ENCODE measurements around the gene TNS4. TPM values are rescaled to one million over a fixed set of nuclear protein-coding genes. Genes with fewer than 3 reads are reported as not detected.

The TNS4 gene
- total and polyA plus RNA-seq, 3 experiments from 2014 or later, result 0.41 to 3.1 (median 3.1) TPM

DNA sequence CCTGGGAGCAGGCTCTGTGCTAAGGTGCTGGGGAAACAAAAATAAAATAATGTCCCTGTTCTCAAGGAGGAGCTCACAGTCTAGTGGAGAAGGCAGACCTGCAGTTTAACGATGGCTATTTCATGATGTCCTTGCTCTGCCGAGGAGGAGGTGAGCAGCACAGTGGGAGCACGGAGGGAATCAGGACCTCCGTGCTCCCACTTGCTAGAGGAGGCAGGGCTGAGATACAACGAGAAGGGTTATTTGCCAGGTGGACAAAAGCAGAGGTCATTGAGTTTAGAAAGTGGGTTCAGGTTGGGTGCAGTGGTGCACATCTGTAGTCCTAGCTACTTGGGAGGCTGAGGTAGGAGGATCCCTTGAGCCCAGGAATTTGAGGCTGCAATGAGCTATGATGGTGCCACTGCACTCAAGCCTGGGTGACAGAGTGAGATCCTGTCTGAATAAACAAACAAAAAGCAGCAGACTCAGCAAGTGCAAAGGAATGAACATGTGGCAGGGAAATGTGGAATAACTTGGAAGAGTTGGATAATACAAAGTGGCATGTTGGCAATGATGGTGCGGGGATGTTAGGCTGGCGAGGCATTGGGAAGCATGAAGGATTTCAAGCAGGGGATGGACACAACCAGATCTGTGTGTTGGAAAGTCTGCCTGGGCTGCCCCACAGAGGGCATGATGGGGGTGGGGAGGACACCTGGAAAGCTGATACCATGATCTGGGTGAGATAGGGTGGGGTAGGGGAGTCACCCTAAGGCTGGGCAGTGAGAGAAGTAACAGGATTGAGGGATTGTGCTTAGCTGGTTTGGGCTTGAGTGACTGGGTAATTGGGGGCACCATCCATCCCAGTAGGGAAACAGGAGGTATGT, 12.8 kb upstream of the TNS4 start:
- Mint-ChIP-seq H3K27me3 (peaks cover 0 to 5% of the 10 kb centered on the region in 2 donors), H3K4me3 (peak overlapping the region in 4 of 7 donors; percentile 6 to 54 (median 28)), H3K27ac (peak overlapping the region in 7 of 8 donors; percentile 27 to 97 (median 73)), H3K36me3 (no peaks in the 10 kb centered on the region), H3K9me3 (no peaks in the 10 kb centered on the region), H3K4me1 (peaks cover 54 to 67% (median 54%) of the 10 kb centered on the region in 3 donors)
- Histone ChIP-seq H3K27ac (ENCODE audit: low read depth, low read length) (no peak overlapping the region), H3K9me3 (ENCODE audit: low read length) (no peaks in the 10 kb centered on the region), H3K4me1 (ENCODE audit: insufficient read depth, low read length) (peaks cover 60% of the 10 kb centered on the region), H3K27me3 (ENCODE audit: insufficient read depth, low read length, poor library complexity, severe bottlenecking) (no peaks in the 10 kb centered on the region), H3K4me3 (ENCODE audit: low read length) (peak overlapping the region; percentile 40), H3K36me3 (ENCODE audit: insufficient read depth, low read length) (no peaks in the 10 kb centered on the region)
- ChIA-PET CTCF (interaction anchor here (2.4 kb wide), 2 partner anchors 33 to 38 kb away, joined by 8 read pairs; no protein-coding TSS in a partner anchor), POLR2A (no interaction called here)
- no peak for DNase-seq

DNA sequence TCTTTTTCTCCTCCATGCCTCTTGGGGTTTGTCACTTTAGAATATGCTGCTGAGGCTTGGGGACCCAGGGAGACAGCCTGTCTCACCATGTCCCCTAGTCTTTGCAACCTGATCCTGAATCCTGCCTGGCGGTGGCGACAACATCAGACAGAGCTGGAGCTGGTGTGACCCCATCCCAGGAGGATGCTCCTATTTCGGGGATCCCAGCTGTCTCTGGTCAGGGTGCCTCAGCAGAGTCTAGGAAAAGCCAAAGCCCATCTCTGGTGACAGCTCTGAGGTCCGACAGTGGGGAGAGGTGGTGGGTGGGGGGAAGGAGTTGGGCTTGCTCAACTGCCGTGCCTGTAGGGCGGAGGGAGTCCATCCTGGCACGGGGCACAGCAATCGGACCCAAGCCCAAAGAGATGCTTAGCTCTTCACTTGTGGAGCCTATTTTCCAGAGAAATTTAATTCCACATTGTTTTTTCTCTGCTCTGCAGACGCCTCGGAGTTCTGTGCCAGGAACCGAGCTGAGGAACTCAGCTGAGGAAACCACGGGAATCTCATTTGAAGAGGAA, 10.3 kb upstream of the TNS4 start:
- no peaks in the 10 kb centered on the region for H3K27me3 ChIP-seq (ENCODE audit: insufficient read depth, low read length, poor library complexity, severe bottlenecking)
- peaks cover 36% of the 10 kb centered on the region for H3K4me1 ChIP-seq (ENCODE audit: insufficient read depth, low read length)
- ChIA-PET CTCF (interaction anchor here (3.9 kb wide), 1 partner anchor 21 kb away, joined by 20 read pairs; no protein-coding TSS in a partner anchor), POLR2A (no interaction called here)
- no peak overlapping the region for H3K27ac ChIP-seq (ENCODE audit: low read depth, low read length)
- Mint-ChIP-seq H3K36me3 (no peaks in the 10 kb centered on the region), H3K27me3 (no peaks in the 10 kb centered on the region), H3K4me3 (no peak overlapping the region), H3K9me3 (no peaks in the 10 kb centered on the region), H3K27ac (peak overlapping the region in 2 of 8 donors; percentile 11 to 87), H3K4me1 (peaks cover 31 to 43% (median 33%) of the 10 kb centered on the region in 3 donors)
- H3K9me3 ChIP-seq (ENCODE audit: low read length), result no peaks in the 10 kb centered on the region
- DNase-seq, result no peak
- no peak overlapping the region for H3K4me3 ChIP-seq (ENCODE audit: low read length)
- no peaks in the 10 kb centered on the region for H3K36me3 ChIP-seq (ENCODE audit: insufficient read depth, low read length)

- Mint-ChIP-seq H3K27me3 (no peaks in the 10 kb centered on the region), H3K36me3 (no peaks in the 10 kb centered on the region), H3K4me3 (no peak overlapping the region), H3K9me3 (no peaks in the 10 kb centered on the region), H3K4me1 (peaks cover 28 to 40% (median 31%) of the 10 kb centered on the region in 3 donors), H3K27ac (peak overlapping the region in 4 of 8 donors; percentile 11 to 87 (median 60))
- Histone ChIP-seq H3K4me1 (ENCODE audit: insufficient read depth, low read length) (peaks cover 30% of the 10 kb centered on the region), H3K9me3 (ENCODE audit: low read length) (no peaks in the 10 kb centered on the region), H3K36me3 (ENCODE audit: insufficient read depth, low read length) (no peaks in the 10 kb centered on the region), H3K4me3 (ENCODE audit: low read length) (no peak overlapping the region), H3K27me3 (ENCODE audit: insufficient read depth, low read length, poor library complexity, severe bottlenecking) (no peaks in the 10 kb centered on the region), H3K27ac (ENCODE audit: low read depth, low read length) (no peak overlapping the region)
- POLR2A ChIA-PET, result no interaction called here
- no peak for DNase-seq
- CTCF ChIA-PET, result interaction anchor here (3.9 kb wide), 1 partner anchor 22 kb away, joined by 20 read pairs; no protein-coding TSS in a partner anchor
Observed at GRCh38 chr17:40511136-40511535, 9.7 kb upstream of the TNS4 start.

DNA sequence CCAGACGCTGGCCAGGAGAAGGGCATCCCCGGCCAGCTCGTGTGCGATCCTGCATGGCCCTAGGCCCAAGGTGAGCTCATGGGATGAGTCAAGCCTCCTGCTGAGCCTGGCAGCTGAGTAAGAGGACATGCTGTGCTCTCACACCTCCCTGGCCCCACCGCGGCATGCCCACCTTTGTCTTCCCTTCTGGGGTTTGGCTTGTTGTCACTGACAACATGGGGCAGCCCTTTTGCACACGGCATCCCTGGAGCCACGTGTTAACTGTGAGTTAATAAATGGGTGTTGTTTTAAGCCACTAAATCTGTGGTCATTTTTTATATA, 8.9 kb upstream of the TNS4 start:
- Histone ChIP-seq H3K4me3 (ENCODE audit: low read length) (no peak overlapping the region), H3K27me3 (ENCODE audit: insufficient read depth, low read length, poor library complexity, severe bottlenecking) (no peaks in the 10 kb centered on the region), H3K36me3 (ENCODE audit: insufficient read depth, low read length) (no peaks in the 10 kb centered on the region), H3K9me3 (ENCODE audit: low read length) (no peaks in the 10 kb centered on the region), H3K4me1 (ENCODE audit: insufficient read depth, low read length) (peaks cover 21% of the 10 kb centered on the region), H3K27ac (ENCODE audit: low read depth, low read length) (no peak overlapping the region)
- ChIA-PET CTCF (interaction anchor here (3.9 kb wide), 1 partner anchor 22 kb away, joined by 20 read pairs; no protein-coding TSS in a partner anchor), POLR2A (no interaction called here)
- Mint-ChIP-seq H3K27ac (no peak overlapping the region), H3K4me3 (no peak overlapping the region), H3K9me3 (no peaks in the 10 kb centered on the region), H3K27me3 (no peaks in the 10 kb centered on the region), H3K36me3 (no peaks in the 10 kb centered on the region), H3K4me1 (peaks cover 19 to 34% (median 24%) of the 10 kb centered on the region in 3 donors)
- no peak for DNase-seq

- H3K36me3 ChIP-seq (ENCODE audit: insufficient read depth, low read length), result no peaks in the 10 kb centered on the region
- no peak for DNase-seq
- no peak overlapping the region for H3K4me3 ChIP-seq (ENCODE audit: low read length)
- Mint-ChIP-seq H3K4me3 (no peak overlapping the region), H3K27me3 (no peaks in the 10 kb centered on the region), H3K36me3 (no peaks in the 10 kb centered on the region), H3K27ac (no peak overlapping the region), H3K9me3 (no peaks in the 10 kb centered on the region), H3K4me1 (peaks cover 14 to 29% (median 20%) of the 10 kb centered on the region in 3 donors)
- H3K4me1 ChIP-seq (ENCODE audit: insufficient read depth, low read length), result peaks cover 16% of the 10 kb centered on the region
- H3K9me3 ChIP-seq (ENCODE audit: low read length), result no peaks in the 10 kb centered on the region
- CTCF ChIA-PET, result interaction anchor here (3.9 kb wide), 1 partner anchor 23 kb away, joined by 20 read pairs; no protein-coding TSS in a partner anchor
- POLR2A ChIA-PET, result no interaction called here
- H3K27me3 ChIP-seq (ENCODE audit: insufficient read depth, low read length, poor library complexity, severe bottlenecking), result no peaks in the 10 kb centered on the region
- no peak overlapping the region for H3K27ac ChIP-seq (ENCODE audit: low read depth, low read length)
Observed at GRCh38 chr17:40509626-40510327, 8.4 kb upstream of the TNS4 start.

DNA sequence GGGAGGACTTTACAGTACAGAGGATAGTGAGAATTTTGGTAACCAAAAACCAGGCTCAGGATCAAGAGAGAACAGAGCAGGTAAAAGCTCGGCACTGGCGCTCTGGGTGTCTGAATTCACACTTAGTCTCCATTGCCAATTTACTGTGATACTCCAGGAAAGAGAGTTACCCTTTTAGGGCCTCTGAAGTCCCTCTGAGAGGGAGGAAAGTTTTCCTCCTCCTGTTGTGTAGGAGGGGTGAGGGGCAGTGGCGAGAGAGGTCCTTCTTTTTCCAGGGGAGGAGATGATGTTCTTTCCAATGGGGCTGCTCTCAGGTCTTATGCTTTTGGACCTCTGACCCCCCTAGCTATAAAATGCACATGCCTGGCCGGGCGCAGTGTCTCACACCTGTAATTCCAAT, 5.4 kb upstream of the TNS4 start:
- H3K27ac Mint-ChIP-seq, result no peak overlapping the region

DNA sequence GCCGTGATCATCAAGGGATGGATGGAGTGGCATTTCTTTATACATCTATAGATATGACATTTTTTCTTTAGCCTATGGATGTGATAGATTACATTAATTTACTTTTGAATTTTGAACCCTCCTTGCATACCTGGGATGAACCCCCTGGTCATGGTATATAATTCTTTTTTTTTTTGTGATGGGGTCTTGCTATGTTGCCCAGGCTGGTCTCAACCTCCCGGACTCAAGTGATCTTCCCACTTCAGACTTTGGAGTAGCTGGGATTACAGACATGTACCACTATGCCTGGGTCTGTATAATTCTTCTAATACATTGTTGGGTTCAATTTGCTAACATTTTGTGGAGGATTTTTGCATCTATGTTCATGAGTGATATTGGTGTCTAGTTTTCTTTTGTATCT, 1.7 kb upstream of the TNS4 start:
- no peaks in the 10 kb centered on the region for H3K36me3 ChIP-seq (ENCODE audit: insufficient read depth, low read length)
- Mint-ChIP-seq H3K36me3 (no peaks in the 10 kb centered on the region), H3K27me3 (no peaks in the 10 kb centered on the region), H3K4me3 (no peak overlapping the region), H3K4me1 (peaks cover 3 to 5% (median 4%) of the 10 kb centered on the region in 3 donors), H3K27ac (peak overlapping the region in 5 of 8 donors; percentile 12 to 36 (median 32)), H3K9me3 (no peaks in the 10 kb centered on the region)
- no peaks in the 10 kb centered on the region for H3K9me3 ChIP-seq (ENCODE audit: low read length)
- ChIA-PET POLR2A (no interaction called here), CTCF (no interaction called here)
- no peaks in the 10 kb centered on the region for H3K4me1 ChIP-seq (ENCODE audit: insufficient read depth, low read length)
- H3K4me3 ChIP-seq (ENCODE audit: low read length), result no peak overlapping the region
- DNase-seq, result no peak
- no peaks in the 10 kb centered on the region for H3K27me3 ChIP-seq (ENCODE audit: insufficient read depth, low read length, poor library complexity, severe bottlenecking)
- no peak overlapping the region for H3K27ac ChIP-seq (ENCODE audit: low read depth, low read length)

More for the DNA sequence above, 5.4 kb upstream of the TNS4 start:
- no peak for DNase-seq
- Histone ChIP-seq H3K36me3 (ENCODE audit: insufficient read depth, low read length) (no peaks in the 10 kb centered on the region), H3K27ac (ENCODE audit: low read depth, low read length) (no peak overlapping the region), H3K27me3 (ENCODE audit: insufficient read depth, low read length, poor library complexity, severe bottlenecking) (no peaks in the 10 kb centered on the region), H3K4me1 (ENCODE audit: insufficient read depth, low read length) (no peaks in the 10 kb centered on the region), H3K4me3 (ENCODE audit: low read length) (no peak overlapping the region), H3K9me3 (ENCODE audit: low read length) (no peaks in the 10 kb centered on the region)
- H3K9me3 Mint-ChIP-seq, result no peaks in the 10 kb centered on the region
- H3K4me1 Mint-ChIP-seq, result peaks cover 3 to 17% (median 8%) of the 10 kb centered on the region in 3 donors
- CTCF ChIA-PET, result no interaction called here
- POLR2A ChIA-PET, result no interaction called here
- H3K36me3 Mint-ChIP-seq, result no peaks in the 10 kb centered on the region
- H3K4me3 Mint-ChIP-seq, result no peak overlapping the region
- H3K27me3 Mint-ChIP-seq, result no peaks in the 10 kb centered on the region

DNA sequence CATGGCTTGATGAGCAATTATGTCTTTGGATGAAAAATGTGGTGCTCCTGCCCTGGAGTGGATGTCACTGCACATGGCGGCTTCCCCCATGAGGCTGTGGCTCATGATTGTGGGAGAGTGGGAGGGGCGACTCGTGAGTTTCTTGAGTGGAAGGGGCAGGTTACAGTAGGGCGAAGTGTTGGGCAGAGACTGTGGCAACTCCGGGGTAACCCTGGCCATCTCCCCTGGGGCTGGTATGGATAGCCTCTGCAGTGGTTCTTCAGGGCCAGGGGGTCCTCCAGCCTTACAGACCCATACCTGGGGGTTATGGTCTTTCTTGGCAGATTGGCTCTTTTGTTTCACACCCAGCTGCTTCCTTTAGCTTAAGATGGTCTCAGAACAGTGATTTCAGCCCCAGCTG, 1.3 kb upstream of the TNS4 start:
- no peak for DNase-seq
- CTCF ChIA-PET, result no interaction called here
- Mint-ChIP-seq H3K4me1 (peaks cover 3 to 5% (median 4%) of the 10 kb centered on the region in 3 donors), H3K27me3 (no peaks in the 10 kb centered on the region), H3K27ac (peak overlapping the region in 1 of 8 donors; percentile 36), H3K9me3 (no peaks in the 10 kb centered on the region), H3K4me3 (no peak overlapping the region), H3K36me3 (no peaks in the 10 kb centered on the region)
- Histone ChIP-seq H3K27me3 (ENCODE audit: insufficient read depth, low read length, poor library complexity, severe bottlenecking) (no peaks in the 10 kb centered on the region), H3K4me3 (ENCODE audit: low read length) (no peak overlapping the region), H3K9me3 (ENCODE audit: low read length) (no peaks in the 10 kb centered on the region), H3K4me1 (ENCODE audit: insufficient read depth, low read length) (no peaks in the 10 kb centered on the region), H3K36me3 (ENCODE audit: insufficient read depth, low read length) (no peaks in the 10 kb centered on the region), H3K27ac (ENCODE audit: low read depth, low read length) (no peak overlapping the region)
- POLR2A ChIA-PET, result no interaction called here

All from CD8-positive, alpha-beta memory T cell (primary cell).